ENCODE results near the gene IL19. TPM values are rescaled to one million over a fixed set of nuclear protein-coding genes. Genes with fewer than 3 reads are reported as not detected.

The IL19 gene
- total and polyA plus RNA-seq, 3 experiments from 2014 or later, result not detected

DNA sequence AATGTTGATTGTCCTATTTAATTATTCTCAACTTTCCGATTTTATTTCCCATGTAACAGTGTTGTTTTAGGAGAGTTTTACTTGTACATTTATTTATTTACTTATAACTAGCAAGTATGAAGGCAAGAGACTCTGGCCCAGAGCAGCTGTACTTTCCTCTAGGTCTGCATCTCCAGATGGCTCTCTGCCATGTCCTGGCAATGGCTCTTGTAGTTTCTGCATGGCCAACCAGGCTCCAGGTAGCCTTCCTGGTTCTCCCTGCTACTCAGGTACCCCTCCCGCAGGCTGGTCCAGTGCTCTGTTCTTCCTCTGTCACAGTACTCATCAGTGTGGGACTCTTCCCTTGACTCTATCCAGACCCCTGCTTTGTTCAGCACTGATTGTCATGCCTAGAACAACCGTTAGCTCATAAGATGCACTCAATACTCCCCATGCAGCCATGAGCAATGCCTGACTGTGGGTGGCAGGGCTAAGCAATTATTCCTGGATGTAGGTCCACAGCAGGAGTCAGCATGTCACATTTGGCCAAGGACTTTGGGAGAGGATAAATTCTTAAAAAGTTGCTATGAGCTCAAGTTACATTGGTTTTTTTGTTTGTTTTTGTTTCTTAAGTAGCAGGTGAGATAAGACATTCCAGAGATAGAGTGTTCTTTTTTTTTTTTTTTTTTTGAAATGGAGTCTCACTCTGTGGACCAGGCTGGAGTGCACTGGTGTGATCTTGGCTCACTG is 84.0 kb downstream of the IL19 start:
- ChIA-PET CTCF (interaction anchor here (0.8 to 1.7 kb wide), 2 partner anchors 87 to 128 kb away, joined by 3 read pairs; no protein-coding TSS in a partner anchor), POLR2A (no interaction called here)
- Mint-ChIP-seq H3K36me3 (peaks cover 0 to 13% (median 1%) of the 10 kb centered on the region in 3 donors), H3K27ac (peak overlapping the region in 1 of 8 donors; percentile 7), H3K9me3 (no peaks in the 10 kb centered on the region), H3K4me1 (peaks cover 3 to 5% (median 3%) of the 10 kb centered on the region in 3 donors), H3K27me3 (peaks cover 0 to 8% of the 10 kb centered on the region in 2 donors), H3K4me3 (no peak overlapping the region)
- H3K4me1 ChIP-seq (ENCODE audit: insufficient read depth, low read length), result peaks cover 8% of the 10 kb centered on the region
- H3K4me3 ChIP-seq (ENCODE audit: low read length), result no peak overlapping the region
- no peaks in the 10 kb centered on the region for H3K36me3 ChIP-seq (ENCODE audit: insufficient read depth, low read length)
- H3K27me3 ChIP-seq (ENCODE audit: insufficient read depth, low read length, poor library complexity, severe bottlenecking), result no peaks in the 10 kb centered on the region
- no peak for DNase-seq
- no peak overlapping the region for H3K27ac ChIP-seq (ENCODE audit: low read depth, low read length)
- H3K9me3 ChIP-seq (ENCODE audit: low read length), result no peaks in the 10 kb centered on the region

DNA sequence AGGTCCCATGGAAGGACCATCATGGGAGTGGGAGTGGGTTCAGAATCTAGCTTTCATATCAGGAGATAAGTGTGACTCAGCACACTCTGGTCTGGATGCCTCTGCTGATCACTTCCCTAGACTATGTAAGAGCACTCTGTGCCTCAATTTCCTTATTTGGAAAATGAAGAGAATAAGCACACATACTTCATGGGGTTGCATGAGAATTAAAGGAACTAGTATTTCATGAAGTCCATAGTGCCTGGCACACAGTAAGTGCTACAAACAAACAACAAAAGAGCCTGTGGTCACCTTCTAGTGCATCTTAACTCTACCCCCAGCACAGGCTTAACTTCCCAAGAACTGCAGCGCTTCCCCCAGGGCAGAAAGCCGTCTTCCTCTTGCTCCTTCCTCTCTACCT is 85.3 kb downstream of the IL19 start:
- Mint-ChIP-seq H3K4me1 (peaks cover 3 to 5% (median 3%) of the 10 kb centered on the region in 3 donors), H3K4me3 (no peak overlapping the region), H3K27ac (no peak overlapping the region), H3K36me3 (peaks cover 0 to 13% (median 2%) of the 10 kb centered on the region in 3 donors), H3K9me3 (no peaks in the 10 kb centered on the region), H3K27me3 (peaks cover 3 to 9% of the 10 kb centered on the region in 2 donors)
- CTCF ChIA-PET, result interaction anchor here (0.9 to 3.4 kb wide), 5 partner anchors 24 to 126 kb away, joined by 3 to 15 read pairs (median 4); no protein-coding TSS in a partner anchor
- Histone ChIP-seq H3K4me1 (ENCODE audit: insufficient read depth, low read length) (peaks cover 9% of the 10 kb centered on the region), H3K9me3 (ENCODE audit: low read length) (no peaks in the 10 kb centered on the region), H3K27me3 (ENCODE audit: insufficient read depth, low read length, poor library complexity, severe bottlenecking) (no peaks in the 10 kb centered on the region), H3K36me3 (ENCODE audit: insufficient read depth, low read length) (no peaks in the 10 kb centered on the region), H3K27ac (ENCODE audit: low read depth, low read length) (no peak overlapping the region), H3K4me3 (ENCODE audit: low read length) (no peak overlapping the region)
- DNase-seq, result no peak
- POLR2A ChIA-PET, result no interaction called here

DNA sequence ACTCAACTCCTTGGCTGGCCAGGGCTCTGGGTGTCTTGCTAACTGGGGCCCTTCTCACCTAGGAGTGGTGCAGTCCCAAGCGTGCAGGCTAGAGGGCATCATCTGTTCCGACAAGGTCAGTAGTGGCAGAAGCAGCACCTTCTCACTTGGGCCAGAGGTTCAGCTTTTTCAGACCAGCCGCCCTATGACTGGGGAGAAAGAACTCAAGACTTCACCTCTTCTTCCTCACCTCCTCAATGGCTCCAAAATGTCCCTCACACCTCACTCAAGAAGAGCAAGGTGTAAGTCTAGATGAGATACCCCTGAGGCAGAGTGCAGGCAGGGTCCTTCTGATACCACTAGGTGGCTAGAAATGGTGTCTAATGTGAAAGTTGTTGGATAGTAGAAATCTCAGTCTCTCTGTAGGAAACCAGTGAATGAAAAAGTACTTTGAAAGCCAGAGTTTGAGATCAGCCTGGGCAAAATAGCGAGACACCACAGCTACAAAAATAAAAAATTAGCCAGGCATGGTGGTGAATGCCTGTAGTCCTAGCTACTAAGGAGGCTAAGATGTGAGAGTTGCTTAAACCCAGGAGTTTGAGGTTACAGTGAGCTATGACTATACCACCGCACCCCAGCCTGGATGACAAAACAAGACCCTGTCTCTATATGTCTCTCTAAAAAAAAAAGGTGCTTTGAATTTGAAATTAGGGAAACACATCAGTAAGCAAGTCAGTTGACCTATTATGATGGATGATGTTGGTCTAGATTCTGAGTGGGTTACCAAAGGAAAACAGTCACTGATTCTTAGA is 86.3 kb downstream of the IL19 start:
- DNase-seq, result peak in 1 of 5 donors; percentile 28
- Mint-ChIP-seq H3K4me1 (peaks cover 3 to 5% (median 3%) of the 10 kb centered on the region in 3 donors), H3K4me3 (no peak overlapping the region), H3K27ac (peak overlapping the region in 2 of 8 donors; percentile 13 to 14), H3K36me3 (peaks cover 0 to 13% (median 4%) of the 10 kb centered on the region in 3 donors), H3K27me3 (peaks cover 11 to 15% of the 10 kb centered on the region in 2 donors), H3K9me3 (no peaks in the 10 kb centered on the region)
- ChIA-PET POLR2A (interaction anchor here (0.7 kb wide), 1 partner anchor 386 kb away, joined by 3 read pairs; the partner anchor contains the start of gene IKBKE), CTCF (interaction anchor here (0.6 to 3.4 kb wide), 7 partner anchors 15 to 125 kb away, joined by 3 to 15 read pairs (median 3); no protein-coding TSS in a partner anchor)
- no peaks in the 10 kb centered on the region for H3K36me3 ChIP-seq (ENCODE audit: insufficient read depth, low read length)
- no peaks in the 10 kb centered on the region for H3K27me3 ChIP-seq (ENCODE audit: insufficient read depth, low read length, poor library complexity, severe bottlenecking)
- peaks cover 9% of the 10 kb centered on the region for H3K4me1 ChIP-seq (ENCODE audit: insufficient read depth, low read length)
- H3K9me3 ChIP-seq (ENCODE audit: low read length), result no peaks in the 10 kb centered on the region
- H3K4me3 ChIP-seq (ENCODE audit: low read length), result no peak overlapping the region
- no peak overlapping the region for H3K27ac ChIP-seq (ENCODE audit: low read depth, low read length)

DNA sequence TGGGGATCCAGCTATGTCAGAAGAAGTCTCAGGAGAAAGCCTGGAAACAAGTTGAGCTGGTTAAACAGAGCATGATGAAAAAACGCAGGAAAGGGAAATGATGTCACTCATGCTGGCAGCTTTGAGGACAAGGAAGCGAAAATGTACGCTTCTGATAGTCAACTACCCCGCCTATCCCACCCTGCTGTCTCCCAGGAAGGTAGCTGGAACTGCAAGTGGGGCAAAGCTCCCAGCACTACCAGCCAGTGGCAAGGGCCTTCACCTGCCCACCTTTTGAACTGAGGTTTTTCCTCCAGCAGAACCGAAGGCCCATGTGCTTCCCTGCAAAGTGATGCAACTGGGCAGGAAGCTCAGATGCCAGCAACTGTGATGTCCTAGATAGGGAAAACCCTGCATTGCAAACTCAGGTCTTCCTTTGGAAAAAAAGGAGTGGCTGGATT is 88.5 kb downstream of the IL19 start:
- ChIA-PET CTCF (interaction anchor here (2.9 kb wide), 1 partner anchor 54 kb away, joined by 10 read pairs; no protein-coding TSS in a partner anchor), POLR2A (interaction anchor here (0.6 kb wide), 1 partner anchor 135 kb away, joined by 6 read pairs; no protein-coding TSS in a partner anchor)
- peak in 1 of 5 donors; percentile 27 for DNase-seq
- peaks cover 3 to 5% (median 3%) of the 10 kb centered on the region in 3 donors for H3K4me1 Mint-ChIP-seq
- H3K9me3 Mint-ChIP-seq, result no peaks in the 10 kb centered on the region
- peak overlapping the region in 1 of 7 donors; percentile 22 for H3K4me3 Mint-ChIP-seq
- H3K27me3 Mint-ChIP-seq, result peaks cover 17 to 19% of the 10 kb centered on the region in 2 donors
- Histone ChIP-seq H3K36me3 (ENCODE audit: insufficient read depth, low read length) (no peaks in the 10 kb centered on the region), H3K4me1 (ENCODE audit: insufficient read depth, low read length) (peaks cover 9% of the 10 kb centered on the region), H3K4me3 (ENCODE audit: low read length) (no peak overlapping the region), H3K27me3 (ENCODE audit: insufficient read depth, low read length, poor library complexity, severe bottlenecking) (no peaks in the 10 kb centered on the region), H3K9me3 (ENCODE audit: low read length) (no peaks in the 10 kb centered on the region), H3K27ac (ENCODE audit: low read depth, low read length) (no peak overlapping the region)
- peak overlapping the region in 1 of 8 donors; percentile 22 for H3K27ac Mint-ChIP-seq
- peaks cover 0 to 4% (median 0%) of the 10 kb centered on the region in 3 donors for H3K36me3 Mint-ChIP-seq

DNA sequence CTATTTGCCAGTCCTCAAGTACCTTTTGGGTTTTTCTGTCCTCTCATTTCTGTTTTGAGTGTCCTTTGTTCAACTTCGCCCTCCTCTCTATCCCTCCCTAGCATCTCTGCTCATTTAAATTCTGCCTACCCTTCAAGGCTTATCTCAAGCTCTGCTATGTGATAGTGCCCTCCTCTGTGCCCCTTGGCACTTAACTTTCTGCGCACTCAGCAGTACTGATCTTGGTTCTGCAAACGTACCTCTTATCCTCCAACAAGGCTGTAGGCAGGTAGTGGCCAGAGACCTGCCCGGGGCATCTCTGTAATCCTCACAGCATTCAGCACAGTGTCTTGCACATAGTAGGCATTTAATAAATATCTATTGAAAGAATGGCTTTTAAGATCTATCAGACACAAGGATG is 89.6 kb downstream of the IL19 start:
- POLR2A ChIA-PET, result no interaction called here
- Mint-ChIP-seq H3K27ac (peak overlapping the region in 1 of 8 donors; percentile 0), H3K9me3 (no peaks in the 10 kb centered on the region), H3K4me3 (no peak overlapping the region), H3K27me3 (peaks cover 17 to 23% of the 10 kb centered on the region in 2 donors), H3K4me1 (peaks cover 5 to 6% (median 5%) of the 10 kb centered on the region in 3 donors), H3K36me3 (peaks cover 0 to 4% (median 0%) of the 10 kb centered on the region in 3 donors)
- Histone ChIP-seq H3K9me3 (ENCODE audit: low read length) (no peaks in the 10 kb centered on the region), H3K4me3 (ENCODE audit: low read length) (no peak overlapping the region), H3K27me3 (ENCODE audit: insufficient read depth, low read length, poor library complexity, severe bottlenecking) (no peaks in the 10 kb centered on the region), H3K27ac (ENCODE audit: low read depth, low read length) (no peak overlapping the region), H3K4me1 (ENCODE audit: insufficient read depth, low read length) (peaks cover 9% of the 10 kb centered on the region), H3K36me3 (ENCODE audit: insufficient read depth, low read length) (no peaks in the 10 kb centered on the region)
- DNase-seq, result no peak
- CTCF ChIA-PET, result interaction anchor here (1.1 to 2.9 kb wide), 4 partner anchors 10 to 52 kb away, joined by 3 to 10 read pairs (median 3); no protein-coding TSS in a partner anchor

DNA sequence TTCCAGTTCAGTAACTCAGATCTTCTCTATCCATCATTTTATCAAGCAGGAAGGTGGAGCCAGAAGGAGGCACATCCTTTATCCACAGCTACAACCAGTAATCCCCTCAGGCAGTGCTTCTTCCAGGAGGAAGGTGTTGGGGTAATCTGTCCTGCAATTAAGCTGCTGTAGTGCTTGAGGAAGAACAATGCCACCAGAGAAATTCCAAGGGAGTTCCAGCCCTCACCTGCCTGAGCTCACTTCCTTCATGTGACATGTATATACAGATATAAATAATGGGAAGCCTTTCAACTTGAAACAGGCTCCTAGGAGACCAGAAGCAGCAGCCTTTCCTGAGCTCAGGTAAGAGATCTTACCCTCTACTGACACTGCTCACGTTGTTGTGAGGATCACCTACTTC is 92.7 kb downstream of the IL19 start:
- Histone ChIP-seq H3K27ac (ENCODE audit: low read depth, low read length) (no peak overlapping the region), H3K9me3 (ENCODE audit: low read length) (no peaks in the 10 kb centered on the region), H3K4me3 (ENCODE audit: low read length) (no peak overlapping the region), H3K36me3 (ENCODE audit: insufficient read depth, low read length) (no peaks in the 10 kb centered on the region), H3K4me1 (ENCODE audit: insufficient read depth, low read length) (peaks cover 9% of the 10 kb centered on the region), H3K27me3 (ENCODE audit: insufficient read depth, low read length, poor library complexity, severe bottlenecking) (no peaks in the 10 kb centered on the region)
- ChIA-PET POLR2A (no interaction called here), CTCF (interaction anchor here (0.6 to 3.6 kb wide), 4 partner anchors 45 to 119 kb away, joined by 3 to 18 read pairs (median 3); no protein-coding TSS in a partner anchor)
- peaks cover 0 to 5% (median 0%) of the 10 kb centered on the region in 3 donors for H3K36me3 Mint-ChIP-seq
- no peak overlapping the region for H3K27ac Mint-ChIP-seq
- H3K4me3 Mint-ChIP-seq, result no peak overlapping the region
- no peak for DNase-seq
- H3K27me3 Mint-ChIP-seq, result peaks cover 18 to 25% of the 10 kb centered on the region in 2 donors
- H3K4me1 Mint-ChIP-seq, result peaks cover 5 to 8% (median 5%) of the 10 kb centered on the region in 3 donors
- H3K9me3 Mint-ChIP-seq, result no peaks in the 10 kb centered on the region

DNA sequence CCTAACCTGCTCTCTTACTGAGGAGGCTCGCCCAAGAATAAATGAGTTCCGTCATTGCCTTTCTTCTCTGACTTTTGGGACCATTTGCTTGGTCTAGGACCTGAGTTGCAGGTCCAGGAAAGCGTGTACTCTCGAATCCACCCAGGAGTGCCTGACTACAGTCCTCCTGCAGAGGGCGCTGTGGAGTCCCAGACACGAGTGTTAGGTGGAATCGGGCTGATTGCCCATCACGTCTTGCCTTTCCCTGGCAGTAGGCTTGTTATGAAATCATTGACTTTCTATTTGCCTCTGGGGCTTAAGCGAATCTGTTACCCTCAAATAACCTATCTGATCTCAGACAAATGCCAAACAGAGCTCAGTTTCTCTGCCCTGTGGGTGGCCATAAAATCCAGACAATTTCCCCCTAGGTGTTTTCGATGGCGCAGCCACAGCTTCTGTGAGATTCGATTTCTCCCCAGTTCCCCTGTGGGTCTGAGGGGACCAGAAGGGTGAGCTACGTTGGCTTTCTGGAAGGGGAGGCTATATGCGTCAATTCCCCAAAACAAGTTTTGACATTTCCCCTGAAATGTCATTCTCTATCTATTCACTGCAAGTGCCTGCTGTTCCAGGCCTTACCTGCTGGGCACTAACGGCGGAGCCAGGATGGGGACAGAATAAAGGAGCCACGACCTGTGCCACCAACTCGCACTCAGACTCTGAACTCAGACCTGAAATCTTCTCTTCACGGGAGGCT is 94.5 kb downstream of the IL19 start, which contains the start of gene IL20:
IL20 (plus strand) TSS at position 685 of the 733 bp plus-strand sequence. CDS start 230 bp downstream, outside the sequence.
- H3K4me1 ChIP-seq (ENCODE audit: insufficient read depth, low read length), result no peaks in the 10 kb centered on the region
- no peaks in the 10 kb centered on the region for H3K27me3 ChIP-seq (ENCODE audit: insufficient read depth, low read length, poor library complexity, severe bottlenecking)
- no peaks in the 10 kb centered on the region for H3K36me3 ChIP-seq (ENCODE audit: insufficient read depth, low read length)
- H3K9me3 ChIP-seq (ENCODE audit: low read length), result no peaks in the 10 kb centered on the region
- ChIA-PET POLR2A (no interaction called here), CTCF (interaction anchor here (0.7 to 3.6 kb wide), 17 partner anchors 9 to 131 kb away, joined by 3 to 18 read pairs (median 4); partner anchors contain the start of gene IL24)
- no peak within 1 kb of the TSS for H3K4me3 ChIP-seq (ENCODE audit: low read length)
- no peak within 1 kb of the TSS for H3K27ac ChIP-seq (ENCODE audit: low read depth, low read length)
- no peak within 1 kb of the TSS for H3K4me3 Mint-ChIP-seq
- H3K4me1 Mint-ChIP-seq, result peaks cover 0 to 5% (median 2%) of the 10 kb centered on the region in 3 donors
- H3K36me3 Mint-ChIP-seq, result peaks cover 0 to 4% (median 3%) of the 10 kb centered on the region in 3 donors
- H3K9me3 Mint-ChIP-seq, result no peaks in the 10 kb centered on the region
- peaks cover 18 to 25% of the 10 kb centered on the region in 2 donors for H3K27me3 Mint-ChIP-seq
- H3K27ac Mint-ChIP-seq, result no peak within 1 kb of the TSS
- DNase-seq, result peak; percentile 67 to 87 (median 79)

Measured in CD8-positive, alpha-beta memory T cell (primary cell).